OCI-LY3 (cell line): ENCODE results near the gene LILRB5.

Experiments used
- EZH2phosphoT487 ChIP-seq: fragments of 200-600 bp; shearing (Covaris generic); IDR thresholded peaks from 2 replicates; pipeline ENCODE4 v1.6.1; 2018; ENCODE audit warnings: antibody characterized with exemption, mixed run types, low read depth
- TF ChIP-seq, protein P1 (sequence below): fragments of 200-600, 300-600 bp; sonication (generic); IDR thresholded peaks from 2 replicates; pipeline ENCODE4 v1.5.1; 2014; ENCODE audit warnings: antibody characterized with exemption, low read length, low read depth

DNA sequence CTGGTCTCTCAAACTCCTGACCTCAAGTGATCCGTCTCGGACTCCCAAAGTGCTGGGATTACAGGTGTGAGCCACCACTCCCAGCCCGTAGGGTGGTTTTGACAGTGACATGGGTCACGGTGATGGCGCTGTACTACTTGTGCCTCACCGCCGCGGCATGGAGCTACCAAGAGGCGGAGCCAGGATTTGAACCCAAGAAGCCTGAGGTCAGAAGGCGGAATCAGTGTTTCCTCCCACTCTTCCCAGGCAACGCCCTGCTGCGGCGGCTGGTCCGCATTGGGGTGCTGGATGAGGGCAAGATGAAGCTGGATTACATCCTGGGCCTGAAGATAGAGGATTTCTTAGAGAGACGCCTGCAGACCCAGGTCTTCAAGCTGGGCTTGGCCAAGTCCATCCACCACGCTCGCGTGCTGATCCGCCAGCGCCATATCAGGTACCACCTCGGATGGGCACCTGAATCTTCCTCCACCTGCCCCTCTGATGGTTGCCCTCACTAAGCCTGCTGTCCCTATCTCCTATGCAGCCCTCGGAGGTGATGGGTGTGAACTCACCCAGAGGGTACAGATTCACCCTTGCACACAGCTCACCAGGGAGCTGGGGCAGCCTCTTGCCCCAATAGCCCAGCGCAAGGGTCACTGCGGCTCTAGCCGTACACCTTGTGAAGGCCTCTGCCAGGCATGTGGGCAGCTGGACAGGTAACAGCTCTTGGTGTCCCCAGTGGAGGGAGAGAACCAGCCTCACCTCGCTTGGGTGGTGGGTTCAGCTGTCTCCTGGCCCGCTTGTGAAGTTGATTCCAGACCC is 50.8 kb downstream of the LILRB5 start:
- TF ChIP-seq, protein P1, sequence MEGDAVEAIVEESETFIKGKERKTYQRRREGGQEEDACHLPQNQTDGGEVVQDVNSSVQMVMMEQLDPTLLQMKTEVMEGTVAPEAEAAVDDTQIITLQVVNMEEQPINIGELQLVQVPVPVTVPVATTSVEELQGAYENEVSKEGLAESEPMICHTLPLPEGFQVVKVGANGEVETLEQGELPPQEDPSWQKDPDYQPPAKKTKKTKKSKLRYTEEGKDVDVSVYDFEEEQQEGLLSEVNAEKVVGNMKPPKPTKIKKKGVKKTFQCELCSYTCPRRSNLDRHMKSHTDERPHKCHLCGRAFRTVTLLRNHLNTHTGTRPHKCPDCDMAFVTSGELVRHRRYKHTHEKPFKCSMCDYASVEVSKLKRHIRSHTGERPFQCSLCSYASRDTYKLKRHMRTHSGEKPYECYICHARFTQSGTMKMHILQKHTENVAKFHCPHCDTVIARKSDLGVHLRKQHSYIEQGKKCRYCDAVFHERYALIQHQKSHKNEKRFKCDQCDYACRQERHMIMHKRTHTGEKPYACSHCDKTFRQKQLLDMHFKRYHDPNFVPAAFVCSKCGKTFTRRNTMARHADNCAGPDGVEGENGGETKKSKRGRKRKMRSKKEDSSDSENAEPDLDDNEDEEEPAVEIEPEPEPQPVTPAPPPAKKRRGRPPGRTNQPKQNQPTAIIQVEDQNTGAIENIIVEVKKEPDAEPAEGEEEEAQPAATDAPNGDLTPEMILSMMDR: no peak
- TF ChIP-seq EZH2phosphoT487: no peak
